AG04449 (cell line): Measurements from ENCODE around the gene SHOX.

Experiments used
- CTCF ChIA-PET: fragments of 350-600 bp; formaldehyde crosslinking; extraction: SDS; loops from one replicate; lab custom pipeline; 2021; ENCODE audit warnings: antibody characterized with exemption; lab: Yijun Ruan, JAX
- POLR2A ChIA-PET: fragments of 400-600, 350-600 bp; formaldehyde crosslinking; extraction: SDS; loops from one replicate; lab custom pipeline; 2020; ENCODE audit warnings: antibody characterized with exemption, inconsistent platforms; lab: Yijun Ruan, JAX
- DNase-seq: peaks from one replicate; pipeline ENCODE4 v3.0.0-alpha.2; 2010; ENCODE audit warnings: low read depth, low spot score
- H3K4me3 ChIP-seq: 2 replicates; pipeline ENCODE4 v1.5.1; 2011; ENCODE audit warnings: low read depth, mild to moderate bottlenecking, control low read depth, low read length
- TF ChIP-seq, protein P1 (sequence below): IDR thresholded peaks from one replicate; pipeline ENCODE4 v1.5.1; 2011; ENCODE audit warnings: mild to moderate bottlenecking, moderate library complexity, low read length, control low read depth, inconsistent platforms; ENCODE audit not compliant: insufficient read depth; ENCODE audit errors: missing control alignments

The SHOX gene

DNA sequence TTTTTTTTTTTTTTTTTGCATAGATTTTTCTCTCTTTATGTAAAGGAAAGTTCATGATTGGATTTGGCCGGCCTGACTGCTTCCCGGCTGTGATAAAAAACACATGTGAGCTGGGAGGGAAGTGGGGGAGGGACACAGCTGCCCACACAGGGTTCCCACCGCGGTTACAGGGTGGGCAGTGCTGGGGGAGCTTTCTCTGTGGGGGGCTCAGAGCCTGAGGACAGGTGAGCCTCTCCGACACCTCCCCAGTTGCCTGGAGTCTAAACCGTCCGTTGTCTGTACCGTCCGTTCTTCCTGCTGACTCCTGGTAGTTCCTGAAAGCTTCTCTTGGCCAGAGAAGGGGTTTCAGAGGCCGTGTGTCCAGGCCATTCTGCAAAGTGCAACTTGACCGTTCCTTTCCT is 21.8 kb downstream of the SHOX start:
- TF ChIP-seq, protein P1, sequence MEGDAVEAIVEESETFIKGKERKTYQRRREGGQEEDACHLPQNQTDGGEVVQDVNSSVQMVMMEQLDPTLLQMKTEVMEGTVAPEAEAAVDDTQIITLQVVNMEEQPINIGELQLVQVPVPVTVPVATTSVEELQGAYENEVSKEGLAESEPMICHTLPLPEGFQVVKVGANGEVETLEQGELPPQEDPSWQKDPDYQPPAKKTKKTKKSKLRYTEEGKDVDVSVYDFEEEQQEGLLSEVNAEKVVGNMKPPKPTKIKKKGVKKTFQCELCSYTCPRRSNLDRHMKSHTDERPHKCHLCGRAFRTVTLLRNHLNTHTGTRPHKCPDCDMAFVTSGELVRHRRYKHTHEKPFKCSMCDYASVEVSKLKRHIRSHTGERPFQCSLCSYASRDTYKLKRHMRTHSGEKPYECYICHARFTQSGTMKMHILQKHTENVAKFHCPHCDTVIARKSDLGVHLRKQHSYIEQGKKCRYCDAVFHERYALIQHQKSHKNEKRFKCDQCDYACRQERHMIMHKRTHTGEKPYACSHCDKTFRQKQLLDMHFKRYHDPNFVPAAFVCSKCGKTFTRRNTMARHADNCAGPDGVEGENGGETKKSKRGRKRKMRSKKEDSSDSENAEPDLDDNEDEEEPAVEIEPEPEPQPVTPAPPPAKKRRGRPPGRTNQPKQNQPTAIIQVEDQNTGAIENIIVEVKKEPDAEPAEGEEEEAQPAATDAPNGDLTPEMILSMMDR: no peak
- CTCF ChIA-PET: no interaction called here

DNA sequence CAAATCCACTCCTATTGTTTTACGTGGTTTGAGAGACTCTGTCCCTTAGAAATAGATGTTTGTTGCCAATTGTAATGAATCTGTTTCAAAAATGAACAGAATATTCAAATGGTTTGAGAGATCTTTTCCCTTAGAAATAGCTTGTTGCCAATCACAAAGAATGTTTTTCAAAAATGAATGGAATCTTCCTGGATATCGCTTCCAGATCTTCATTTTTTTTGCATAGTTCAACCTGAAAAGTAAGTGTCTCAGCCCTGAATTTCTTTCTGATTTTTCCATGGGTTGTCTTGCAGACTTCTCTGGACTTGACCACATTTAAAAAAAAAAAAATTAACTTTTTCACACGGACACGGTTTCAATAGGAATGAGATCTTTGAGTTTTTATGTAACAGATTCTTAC is 22.7 kb downstream of the SHOX start:
- ChIA-PET CTCF (no interaction called here), POLR2A (no interaction called here)
- TF ChIP-seq, protein P1: no peak
- DNase-seq: no peak
- no peak overlapping the region for H3K4me3 ChIP-seq

More for the DNA sequence above, 21.8 kb downstream of the SHOX start:
- POLR2A ChIA-PET: no interaction called here
- no peak overlapping the region for H3K4me3 ChIP-seq
- no peak for DNase-seq

DNA sequence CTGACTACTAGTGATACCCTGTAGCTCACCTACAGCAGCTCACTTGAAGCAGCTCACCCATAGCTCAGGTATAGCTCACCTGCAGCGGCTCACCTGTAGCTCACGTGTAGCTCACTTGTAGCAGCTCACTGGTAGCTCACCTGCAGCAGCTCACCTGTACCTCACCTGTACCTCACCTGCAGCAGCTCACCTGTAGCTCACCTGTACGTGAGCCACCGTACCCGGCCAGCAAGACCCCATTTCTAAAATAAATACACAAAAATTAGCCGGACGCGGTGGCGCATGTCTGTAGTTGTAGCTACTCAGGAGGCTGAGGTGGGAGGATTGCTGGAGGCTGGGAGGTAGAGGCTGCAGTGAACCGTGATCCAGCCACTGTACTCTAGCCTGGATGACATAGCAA is 30.6 kb downstream of the SHOX start:
- DNase-seq: no peak
- TF ChIP-seq, protein P1: no peak
- no peak overlapping the region for H3K4me3 ChIP-seq
- ChIA-PET CTCF (no interaction called here), POLR2A (no interaction called here)

DNA sequence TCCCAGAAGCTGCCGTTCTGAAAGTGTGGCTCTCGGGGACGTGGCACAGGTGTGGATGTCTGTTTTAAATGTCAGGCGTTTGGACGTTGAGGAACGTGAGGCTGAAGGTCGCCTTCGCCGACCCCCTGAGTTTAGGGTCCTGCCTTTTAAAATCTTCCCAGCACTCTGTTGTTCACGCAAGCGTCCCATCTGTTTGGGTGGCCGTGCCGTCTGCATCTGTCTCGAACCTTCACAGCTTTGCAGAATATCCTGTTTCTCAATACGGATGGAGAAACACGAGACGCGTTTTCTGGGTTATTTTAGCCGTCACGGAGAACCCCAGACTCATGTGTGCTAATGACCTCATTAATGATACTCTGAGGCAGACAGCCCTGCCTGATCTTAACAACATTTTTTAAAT is 31.5 kb downstream of the SHOX start:
- DNase-seq: no peak
- POLR2A ChIA-PET: no interaction called here
- TF ChIP-seq, protein P1: no peak
- CTCF ChIA-PET: no interaction called here
- no peak overlapping the region for H3K4me3 ChIP-seq

DNA sequence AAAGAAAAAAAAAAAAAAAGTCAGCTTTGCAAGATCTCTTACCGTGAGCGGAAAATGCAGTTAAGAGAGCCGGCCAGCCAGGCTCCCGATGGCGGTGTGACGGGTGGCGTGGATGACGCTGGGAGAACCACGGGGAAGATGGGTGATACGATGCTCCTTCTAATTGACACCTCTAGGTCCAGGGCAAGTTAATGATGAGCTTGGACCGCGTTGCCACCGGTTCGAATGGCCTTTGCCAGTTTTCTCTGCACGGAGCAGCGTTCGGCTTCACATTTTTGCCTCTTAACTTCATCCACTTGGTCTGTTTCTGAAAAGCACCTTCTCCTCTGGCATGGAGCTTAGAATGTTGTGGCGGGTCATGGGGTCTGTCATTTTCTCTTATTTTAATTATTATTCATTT is 33.2 kb downstream of the SHOX start:
- POLR2A ChIA-PET: no interaction called here
- CTCF ChIA-PET: no interaction called here

DNA sequence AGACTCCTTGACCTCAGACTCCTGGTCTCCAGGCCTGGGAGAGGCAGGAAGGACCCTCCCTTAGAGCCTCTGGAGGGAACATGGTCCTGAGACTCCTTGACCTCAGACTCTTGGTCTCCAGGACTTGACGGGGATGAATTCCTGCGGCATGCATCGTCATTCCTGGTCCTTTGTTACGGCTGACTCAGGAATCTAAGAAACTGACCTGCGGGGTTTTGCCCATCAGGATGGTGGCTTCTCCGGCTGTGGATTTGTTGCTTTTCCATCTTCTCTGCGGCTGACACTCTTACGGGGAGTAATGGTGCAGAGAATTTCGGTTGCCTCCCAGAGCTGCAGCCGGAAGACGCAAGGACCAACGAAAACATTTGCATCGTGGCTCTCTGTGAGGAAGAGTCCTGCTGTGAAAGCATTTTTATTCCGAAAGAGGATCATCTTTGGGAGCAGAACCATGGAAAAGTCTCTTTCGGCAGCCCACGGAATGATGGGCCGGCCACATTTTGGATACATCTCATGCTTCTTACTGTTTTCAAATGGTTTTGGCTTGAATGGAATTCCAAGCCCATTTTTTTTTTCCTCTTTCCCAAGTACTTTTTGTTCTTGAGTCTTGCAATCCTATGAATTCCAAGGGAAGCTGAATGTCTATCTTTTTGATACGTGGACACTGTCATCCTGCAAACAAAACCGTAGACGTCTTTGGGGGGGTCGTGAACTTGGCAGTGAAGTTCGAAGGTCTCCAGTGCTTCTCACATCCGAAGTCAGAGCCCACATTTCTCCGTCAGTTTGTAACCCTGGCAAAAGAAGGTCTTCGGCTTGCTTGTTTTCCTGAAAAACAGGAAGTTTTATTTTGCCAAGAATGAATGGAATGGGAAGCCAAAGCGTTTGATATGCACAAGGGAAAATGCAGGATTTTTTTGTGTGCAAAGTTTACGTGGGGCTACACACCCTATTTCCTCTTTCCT is 36.5 kb downstream of the SHOX start:
- no peak overlapping the region for H3K4me3 ChIP-seq
- TF ChIP-seq, protein P1: no peak
- POLR2A ChIA-PET: no interaction called here
- CTCF ChIA-PET: no interaction called here
- no peak for DNase-seq

More for the DNA sequence above, 33.2 kb downstream of the SHOX start:
- H3K4me3 ChIP-seq: no peak overlapping the region
- no peak for DNase-seq
- TF ChIP-seq, protein P1: no peak
